ENCODE results near the gene FOXP2. TPM values are rescaled to one million over a fixed set of nuclear protein-coding genes. Genes with fewer than 3 reads are reported as not detected.
"Not testable (repeated sequence)": the region's sequence is repeated elsewhere in the genome, so short reads cannot be mapped to it uniquely, and the experiment has no call there.

The FOXP2 gene
- total and polyA plus RNA-seq, 2 experiments from 2014 or later = 10.0 to 14.7 TPM

DNA sequence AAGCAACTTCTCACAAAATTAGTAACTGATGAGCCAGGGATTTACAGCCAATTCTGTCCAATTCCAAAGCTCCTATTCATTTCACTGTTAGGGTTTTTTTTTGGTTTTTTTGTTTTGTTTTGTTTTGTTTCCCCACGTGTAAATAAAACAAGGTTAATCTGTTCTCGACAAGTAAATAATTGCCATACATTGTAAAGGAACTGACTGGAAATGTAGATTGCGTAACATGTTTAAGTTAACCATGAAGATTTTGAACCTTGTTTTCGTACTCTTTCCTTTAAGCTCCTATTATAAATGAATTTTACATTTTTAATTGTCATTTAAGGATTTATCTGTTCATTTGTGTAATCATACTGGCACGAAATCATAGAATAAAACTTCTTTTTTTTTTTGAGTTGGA, 42.0 kb upstream of the FOXP2 start:
- no peak overlapping the region for H3K27ac ChIP-seq
- no peaks in the 10 kb centered on the region for H3K9me3 ChIP-seq (ENCODE audit: low read depth)
- TF ChIP-seq, protein P1, sequence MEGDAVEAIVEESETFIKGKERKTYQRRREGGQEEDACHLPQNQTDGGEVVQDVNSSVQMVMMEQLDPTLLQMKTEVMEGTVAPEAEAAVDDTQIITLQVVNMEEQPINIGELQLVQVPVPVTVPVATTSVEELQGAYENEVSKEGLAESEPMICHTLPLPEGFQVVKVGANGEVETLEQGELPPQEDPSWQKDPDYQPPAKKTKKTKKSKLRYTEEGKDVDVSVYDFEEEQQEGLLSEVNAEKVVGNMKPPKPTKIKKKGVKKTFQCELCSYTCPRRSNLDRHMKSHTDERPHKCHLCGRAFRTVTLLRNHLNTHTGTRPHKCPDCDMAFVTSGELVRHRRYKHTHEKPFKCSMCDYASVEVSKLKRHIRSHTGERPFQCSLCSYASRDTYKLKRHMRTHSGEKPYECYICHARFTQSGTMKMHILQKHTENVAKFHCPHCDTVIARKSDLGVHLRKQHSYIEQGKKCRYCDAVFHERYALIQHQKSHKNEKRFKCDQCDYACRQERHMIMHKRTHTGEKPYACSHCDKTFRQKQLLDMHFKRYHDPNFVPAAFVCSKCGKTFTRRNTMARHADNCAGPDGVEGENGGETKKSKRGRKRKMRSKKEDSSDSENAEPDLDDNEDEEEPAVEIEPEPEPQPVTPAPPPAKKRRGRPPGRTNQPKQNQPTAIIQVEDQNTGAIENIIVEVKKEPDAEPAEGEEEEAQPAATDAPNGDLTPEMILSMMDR (IDR thresholded peaks at IDR 0.05; ENCODE audit: poor library complexity) = no peak
- TF ChIP-seq EZH2phosphoT487 (IDR thresholded peaks at IDR 0.05; ENCODE audit: low read depth, severe bottlenecking, unreplicated experiment) = no peak
- TF ChIP-seq EZH2 (IDR thresholded peaks at IDR 0.05; ENCODE audit: borderline replicate concordance) = no peak
- 85% methylated on average over 5 of the region's 5 CpGs for WGBS (ENCODE audit: low lambda C conversion rate, missing lambda C conversion rate)
- no peaks in the 10 kb centered on the region for H3K27me3 ChIP-seq
- no peaks in the 10 kb centered on the region for H3K9me2 ChIP-seq (replicated peaks; ENCODE audit: insufficient read depth)
- H3K4me3 ChIP-seq = no peak overlapping the region
- H3K4me2 ChIP-seq = no peak overlapping the region
- DNase-seq (ENCODE audit: low spot score) = no peak
- no peaks in the 10 kb centered on the region for H4K20me1 ChIP-seq (ENCODE audit: insufficient read depth, poor library complexity, severe bottlenecking)
- H3K4me1 ChIP-seq (ENCODE audit: insufficient read depth) = no peaks in the 10 kb centered on the region
- H3K36me3 ChIP-seq (replicated peaks; ENCODE audit: insufficient read depth, low read depth) = no peaks in the 10 kb centered on the region
- H3K79me2 ChIP-seq = no peaks in the 10 kb centered on the region
- H2AFZ ChIP-seq = no peak overlapping the region

DNA sequence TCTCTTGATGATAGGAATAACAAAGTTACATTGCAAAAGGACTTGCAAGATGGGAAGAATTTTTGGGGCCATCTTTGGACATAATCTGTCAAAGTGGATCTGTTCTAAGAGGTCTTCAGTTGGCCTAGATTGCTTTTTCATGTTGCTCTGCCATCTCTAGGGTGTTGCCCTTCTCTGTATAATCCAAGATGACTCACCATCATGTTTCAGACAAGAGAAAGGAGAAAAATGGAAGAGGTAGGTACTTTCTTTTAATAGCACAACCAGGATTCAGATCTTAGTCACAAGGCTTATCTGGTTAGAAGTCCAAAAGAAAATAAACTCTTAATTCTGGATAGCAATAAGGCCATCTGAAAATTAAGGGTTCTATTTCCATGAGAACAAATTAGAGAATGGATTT, 38.7 kb upstream of the FOXP2 start:
- no peak overlapping the region for H2AFZ ChIP-seq
- H3K4me2 ChIP-seq = no peak overlapping the region
- no peaks in the 10 kb centered on the region for H3K79me2 ChIP-seq
- no peaks in the 10 kb centered on the region for H3K27me3 ChIP-seq
- no peaks in the 10 kb centered on the region for H3K9me3 ChIP-seq (ENCODE audit: low read depth)
- TF ChIP-seq, protein P1 (IDR thresholded peaks at IDR 0.05; ENCODE audit: poor library complexity) = no peak
- TF ChIP-seq EZH2 (IDR thresholded peaks at IDR 0.05; ENCODE audit: borderline replicate concordance) = no peak
- no peak for TF ChIP-seq EZH2phosphoT487 (IDR thresholded peaks at IDR 0.05; ENCODE audit: low read depth, severe bottlenecking, unreplicated experiment)
- no peak overlapping the region for H3K27ac ChIP-seq
- no peaks in the 10 kb centered on the region for H3K9me2 ChIP-seq (replicated peaks; ENCODE audit: insufficient read depth)
- no peak overlapping the region for H3K4me3 ChIP-seq
- no peaks in the 10 kb centered on the region for H3K4me1 ChIP-seq (ENCODE audit: insufficient read depth)
- H4K20me1 ChIP-seq (ENCODE audit: insufficient read depth, poor library complexity, severe bottlenecking) = no peaks in the 10 kb centered on the region
- no peak for DNase-seq (ENCODE audit: low spot score)
- no peaks in the 10 kb centered on the region for H3K36me3 ChIP-seq (replicated peaks; ENCODE audit: insufficient read depth, low read depth)

DNA sequence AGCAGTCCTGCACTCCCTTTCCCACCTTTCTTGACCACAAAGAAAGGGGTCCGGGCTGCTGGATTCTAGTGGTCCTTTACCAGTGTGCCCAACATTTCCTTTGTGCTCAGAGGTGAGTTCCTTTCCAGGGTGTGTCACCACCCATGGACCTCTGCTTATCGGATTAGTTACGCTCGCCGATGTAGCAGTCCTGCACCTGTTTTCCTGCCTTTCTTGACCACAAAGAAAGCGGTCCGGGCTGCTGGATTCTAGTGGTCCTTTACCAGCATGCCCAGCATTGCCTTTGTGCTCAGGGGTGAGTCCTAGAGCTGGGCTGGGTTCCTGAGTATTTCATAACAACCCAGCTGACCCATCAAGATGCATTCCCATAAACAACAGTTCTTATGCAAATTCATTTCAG, 30.7 kb upstream of the FOXP2 start:
- H4K20me1 ChIP-seq (ENCODE audit: insufficient read depth, poor library complexity, severe bottlenecking); DNase-seq (ENCODE audit: low spot score); H2AFZ ChIP-seq; H3K9me2 ChIP-seq (replicated peaks; ENCODE audit: insufficient read depth); H3K4me1 ChIP-seq (ENCODE audit: insufficient read depth); H3K9me3 ChIP-seq (ENCODE audit: low read depth); H3K36me3 ChIP-seq (replicated peaks; ENCODE audit: insufficient read depth, low read depth); H3K4me2 ChIP-seq; H3K27me3 ChIP-seq; H3K27ac ChIP-seq; H3K4me3 ChIP-seq; H3K79me2 ChIP-seq: not testable (repeated sequence)
- WGBS (ENCODE audit: low lambda C conversion rate, missing lambda C conversion rate) = 89% methylated on average over 7 of the region's 7 CpGs

DNA sequence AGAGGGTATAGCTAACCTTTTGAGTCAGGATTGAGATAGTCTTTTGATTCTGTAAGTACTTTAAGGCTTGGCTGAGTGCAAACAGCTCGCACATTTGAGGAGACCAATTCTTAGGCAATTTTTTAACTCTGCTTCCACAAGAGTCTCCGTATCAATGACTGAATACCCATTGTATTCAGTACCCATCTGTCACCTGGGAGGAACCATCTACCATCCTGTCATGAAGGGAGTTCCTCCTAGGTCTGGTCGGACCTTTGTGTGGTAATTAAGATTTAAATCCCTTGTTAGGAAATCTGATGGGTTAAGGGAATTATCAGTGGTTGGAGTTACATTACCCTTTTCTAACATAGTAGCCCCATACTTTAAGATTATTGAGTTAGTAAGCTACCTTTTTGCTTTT, 30.3 kb upstream of the FOXP2 start:
- 88% methylated on average over 3 of the region's 3 CpGs for WGBS (ENCODE audit: low lambda C conversion rate, missing lambda C conversion rate)
- not testable (repeated sequence) for H3K27ac ChIP-seq; H3K27me3 ChIP-seq; H3K4me3 ChIP-seq; H3K4me2 ChIP-seq; H3K36me3 ChIP-seq (replicated peaks; ENCODE audit: insufficient read depth, low read depth); H4K20me1 ChIP-seq (ENCODE audit: insufficient read depth, poor library complexity, severe bottlenecking); H3K9me2 ChIP-seq (replicated peaks; ENCODE audit: insufficient read depth); H2AFZ ChIP-seq; H3K4me1 ChIP-seq (ENCODE audit: insufficient read depth); DNase-seq (ENCODE audit: low spot score); H3K79me2 ChIP-seq; H3K9me3 ChIP-seq (ENCODE audit: low read depth)

- no peaks in the 10 kb centered on the region for H4K20me1 ChIP-seq (ENCODE audit: insufficient read depth, poor library complexity, severe bottlenecking)
- no peaks in the 10 kb centered on the region for H3K36me3 ChIP-seq (replicated peaks; ENCODE audit: insufficient read depth, low read depth)
- no peak overlapping the region for H3K27ac ChIP-seq
- H3K4me1 ChIP-seq (ENCODE audit: insufficient read depth) = no peaks in the 10 kb centered on the region
- TF ChIP-seq, protein P1 (IDR thresholded peaks at IDR 0.05; ENCODE audit: poor library complexity) = no peak
- TF ChIP-seq EZH2phosphoT487 (IDR thresholded peaks at IDR 0.05; ENCODE audit: low read depth, severe bottlenecking, unreplicated experiment) = no peak
- TF ChIP-seq EZH2 (IDR thresholded peaks at IDR 0.05; ENCODE audit: borderline replicate concordance) = no peak
- no peaks in the 10 kb centered on the region for H3K9me3 ChIP-seq (ENCODE audit: low read depth)
- H3K27me3 ChIP-seq = no peaks in the 10 kb centered on the region
- no peaks in the 10 kb centered on the region for H3K79me2 ChIP-seq
- H3K9me2 ChIP-seq (replicated peaks; ENCODE audit: insufficient read depth) = no peaks in the 10 kb centered on the region
- no peak overlapping the region for H2AFZ ChIP-seq
- no peak overlapping the region for H3K4me3 ChIP-seq
- DNase-seq (ENCODE audit: low spot score) = no peak
- no peak overlapping the region for H3K4me2 ChIP-seq
Observed at GRCh38 chr7:114388021-114388420, 26.6 kb upstream of the FOXP2 start.
